T-cell (primary cell): ENCODE results near the gene TES. TPM values are rescaled to one million over a fixed set of nuclear protein-coding genes. Genes with fewer than 3 reads are reported as not detected.

ENCODE experiments used
- ATAC-seq, 4 experiments: fragments of 200-7000 bp in 3 of 4; fragments of 150-1000 bp in 1 of 4; cut with Tn5 transposase; replicated peaks in 1 of 4; 1 replicate in 3 of 4; 2 replicates in 1 of 4; pipeline ENCODE4 v1.10.0; 2021; ENCODE audit warnings: moderate library complexity in 3 of 4, mild to moderate bottlenecking in 2 of 4, moderate number of reproducible peaks in 1 of 4
- CTCF ChIA-PET, 2 donors: fragments of 300-600 bp; sonication (Branson Sonifier 250); formaldehyde crosslinking; loops; one replicate each; lab custom pipeline; 2022; ENCODE audit warnings: antibody characterized with exemption in 2 of 2; lab: Charles Lee
- POLR2A ChIA-PET, 2 donors: fragments of 300-600 bp; sonication (Branson Sonifier 250); formaldehyde crosslinking; loops; one replicate each; lab custom pipeline; 2022; ENCODE audit warnings: antibody characterized with exemption in 2 of 2; lab: Charles Lee
- DNase-seq, 35 experiments: peaks; one replicate each; pipeline versions ENCODE4 v3.0.0 to v3.0.0-alpha.2; 2013 to 2023
- H3K27ac ChIP-seq: one replicate; pipeline ENCODE4 v1.5.1; 2013; ENCODE audit warnings: low read length
- H3K27me3 ChIP-seq, 2 experiments: replicated peaks in 1 of 2; 1 replicate in 1 of 2; 2 replicates in 1 of 2; pipeline versions ENCODE4 v1.6.1 to v1.7.0; 2013; ENCODE audit warnings: low read length in 1 of 2, mixed read lengths in 1 of 2; ENCODE audit not compliant: control insufficient read depth in 2 of 2, insufficient read depth in 2 of 2; ENCODE audit errors: extremely low read depth in 1 of 2
- H3K36me3 ChIP-seq, 2 donors: 1 replicate in 1 of 2; 2 replicates in 1 of 2; pipeline versions ENCODE4 v1.6.1 to v1.7.0; 2013; ENCODE audit warnings: low read length in 1 of 2; ENCODE audit not compliant: control insufficient read depth in 2 of 2, insufficient read depth in 1 of 2; ENCODE audit errors: extremely low read depth in 1 of 2
- H3K4me1 ChIP-seq, 2 experiments: 1 replicate in 1 of 2; 2 replicates in 1 of 2; pipeline versions ENCODE4 v1.6.1 to v1.7.0; 2013; ENCODE audit warnings: low read length in 2 of 2, mixed read lengths in 1 of 2; ENCODE audit not compliant: insufficient read depth in 2 of 2, control insufficient read depth in 1 of 2; ENCODE audit errors: extremely low read depth in 1 of 2
- H3K4me3 ChIP-seq, 2 donors: 1 replicate in 1 of 2; 2 replicates in 1 of 2; pipeline versions ENCODE4 v1.5.1 to v1.7.0; 2013; ENCODE audit warnings: mild to moderate bottlenecking in 2 of 2, low read length in 1 of 2, moderate library complexity in 1 of 2; ENCODE audit not compliant: control insufficient read depth in 1 of 2; ENCODE audit errors: extremely low read depth in 1 of 2
- H3K9me3 ChIP-seq: 2 replicates; pipeline ENCODE4 v1.7.0; 2013
- H3K27ac Mint-ChIP-seq, 2 donors: one replicate each; pipeline ENCODE4 v1.8.0; 2020 to 2021; ENCODE audit warnings: mild to moderate bottlenecking in 2 of 2, mixed read lengths in 2 of 2
- H3K27me3 Mint-ChIP-seq, 2 donors: one replicate each; pipeline ENCODE4 v1.8.0; 2021 to 2022; ENCODE audit warnings: mixed read lengths in 2 of 2
- H3K36me3 Mint-ChIP-seq: one replicate; pipeline ENCODE4 v1.8.0; 2021; ENCODE audit warnings: mixed read lengths
- H3K4me1 Mint-ChIP-seq, 3 donors: one replicate each; pipeline ENCODE4 v1.8.0; 2020 to 2022; ENCODE audit warnings: mixed read lengths in 3 of 3, mild to moderate bottlenecking in 1 of 3
- H3K4me3 Mint-ChIP-seq, 3 donors: one replicate each; pipeline ENCODE4 v1.8.0; 2020 to 2022; ENCODE audit warnings: mild to moderate bottlenecking in 3 of 3, mixed read lengths in 3 of 3, moderate library complexity in 3 of 3
- H3K9me3 Mint-ChIP-seq, 3 donors: one replicate each; pipeline ENCODE4 v1.8.0; 2020 to 2022; ENCODE audit warnings: mixed read lengths in 3 of 3
- WGBS: methylation state at CpG from one replicate; pipeline ENCODE4 v1.1.5; 2013; ENCODE audit warnings: missing lambda C conversion rate; ENCODE audit not compliant: insufficient coverage; 5-methylcytosine and 5-hydroxymethylcytosine counted together
- total RNA-seq, 35 experiments: library from RNA in 6 of 35; stranded (reverse) in 6 of 35; fragments of 120-200 nt in 1 of 35; gene quantifications; one replicate each; pipeline versions ENCODE4 v1.2.1 to v1.2.4 and lab custom pipeline; 2013 to 2026

The TES gene
- total RNA-seq, 5 donors from 2014 or later (not counting 1 experiment from before 2014, with no cell fraction given): 101 to 132 (median 117) TPM

DNA sequence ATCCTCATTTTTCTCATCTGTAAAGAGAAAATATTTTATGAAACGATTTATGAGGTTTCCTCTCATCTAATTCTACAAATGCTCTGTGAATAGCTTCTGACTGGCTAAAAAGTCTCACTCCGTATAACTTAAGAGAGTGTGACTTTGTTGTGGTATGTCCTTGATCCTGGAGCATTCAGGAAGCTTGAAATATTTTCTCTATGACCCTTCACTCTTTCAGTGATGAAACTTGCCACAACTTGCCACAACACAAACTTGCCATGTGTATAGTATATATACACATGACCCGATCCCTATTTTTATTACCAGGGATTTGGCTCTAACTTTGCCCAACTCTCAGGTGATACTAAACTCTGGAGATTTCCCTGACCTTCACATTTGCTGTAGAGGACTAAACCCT is 74.1 kb downstream of the TES start:
- peaks cover 0 to 7% of the 10 kb centered on the region in 2 donors for H3K27me3 Mint-ChIP-seq
- ATAC-seq: no peak
- peaks cover 0 to 3% of the 10 kb centered on the region in 2 experiments for H3K27me3 ChIP-seq
- H3K4me3 ChIP-seq: no peak overlapping the region
- no peak overlapping the region for H3K4me3 Mint-ChIP-seq
- H3K36me3 ChIP-seq: no peaks in the 10 kb centered on the region
- H3K27ac Mint-ChIP-seq: no peak overlapping the region
- H3K4me1 ChIP-seq: no peaks in the 10 kb centered on the region
- ChIA-PET CTCF (no interaction called here), POLR2A (no interaction called here)
- no peak overlapping the region for H3K27ac ChIP-seq
- H3K9me3 Mint-ChIP-seq: no peaks in the 10 kb centered on the region
- no peaks in the 10 kb centered on the region for H3K9me3 ChIP-seq
- H3K4me1 Mint-ChIP-seq: no peaks in the 10 kb centered on the region
- H3K36me3 Mint-ChIP-seq: no peaks in the 10 kb centered on the region
- no CpG with 5 or more reads among the region's 3 CpGs for WGBS
- no peak for DNase-seq

DNA sequence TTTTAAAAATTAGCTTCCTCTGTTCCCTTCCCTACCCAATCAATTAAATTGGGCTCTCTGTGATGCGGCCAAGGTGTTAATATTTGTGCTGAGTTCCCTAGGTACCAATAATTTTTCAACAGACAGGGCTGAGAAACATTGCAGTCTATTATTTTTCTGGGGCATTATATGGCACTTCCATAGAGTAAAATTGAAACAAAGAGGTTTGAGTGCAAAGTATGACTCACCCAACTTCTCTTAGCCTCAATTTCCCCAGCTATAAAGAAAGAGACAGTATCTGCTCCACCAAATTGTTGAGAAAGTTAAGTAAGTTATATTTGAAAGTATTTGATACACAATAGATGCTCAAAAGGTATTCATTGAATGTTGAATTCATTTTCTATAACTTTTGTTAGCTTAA is 74.9 kb downstream of the TES start:
- ChIA-PET POLR2A (interaction anchor here in 1 of 2 donors (0.5 kb wide), 1 partner anchor 157 kb away, joined by 3 read pairs; no protein-coding TSS in a partner anchor), CTCF (interaction anchor here in 1 of 2 donors (0.5 kb wide), 1 partner anchor 139 kb away, joined by 5 read pairs; no protein-coding TSS in a partner anchor)
- H3K27ac Mint-ChIP-seq: no peak overlapping the region
- no peaks in the 10 kb centered on the region for H3K36me3 Mint-ChIP-seq
- no peak overlapping the region for H3K4me3 Mint-ChIP-seq
- Histone ChIP-seq H3K4me1 (no peaks in the 10 kb centered on the region), H3K36me3 (no peaks in the 10 kb centered on the region), H3K4me3 (no peak overlapping the region), H3K9me3 (no peaks in the 10 kb centered on the region), H3K27ac (no peak overlapping the region), H3K27me3 (peaks cover 0 to 3% of the 10 kb centered on the region in 2 experiments)
- ATAC-seq: no peak
- no peaks in the 10 kb centered on the region for H3K9me3 Mint-ChIP-seq
- no CpG with 5 or more reads among the region's 1 CpG for WGBS
- DNase-seq: no peak
- peaks cover 0 to 7% of the 10 kb centered on the region in 2 donors for H3K27me3 Mint-ChIP-seq
- no peaks in the 10 kb centered on the region for H3K4me1 Mint-ChIP-seq

DNA sequence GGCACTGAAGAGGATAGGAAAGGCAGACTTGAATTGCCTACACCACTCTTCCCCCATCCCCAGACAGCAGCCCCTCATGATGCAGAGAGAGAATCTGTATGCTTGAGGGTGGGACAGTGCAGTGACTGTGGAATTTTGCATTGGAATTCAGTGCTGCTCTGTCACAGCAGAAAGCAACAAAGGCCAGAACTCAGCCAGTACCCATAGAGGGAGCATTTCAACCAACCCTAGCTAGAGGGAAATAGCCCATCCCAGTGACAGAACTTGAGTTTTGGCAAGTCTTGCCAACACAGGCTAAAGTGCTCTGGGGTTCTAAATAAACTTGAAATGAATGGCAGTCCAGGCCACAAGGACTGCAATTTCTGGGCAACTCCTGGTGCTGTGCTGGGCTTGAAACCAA is 80.4 kb downstream of the TES start:
- H3K4me1 ChIP-seq: no peaks in the 10 kb centered on the region
- H3K9me3 ChIP-seq: no peaks in the 10 kb centered on the region
- Mint-ChIP-seq H3K4me1 (no peaks in the 10 kb centered on the region), H3K27ac (no peak overlapping the region), H3K27me3 (peaks cover 7 to 21% of the 10 kb centered on the region in 2 donors), H3K4me3 (no peak overlapping the region), H3K9me3 (peaks cover 0 to 16% (median 3%) of the 10 kb centered on the region in 3 donors), H3K36me3 (no peaks in the 10 kb centered on the region)
- peaks cover 0 to 6% of the 10 kb centered on the region in 2 experiments for H3K27me3 ChIP-seq
- ATAC-seq (no peak), DNase-seq (no peak)
- CTCF ChIA-PET: no interaction called here
- H3K36me3 ChIP-seq: no peaks in the 10 kb centered on the region
- POLR2A ChIA-PET: no interaction called here
- H3K4me3 ChIP-seq: no peak overlapping the region
- H3K27ac ChIP-seq: no peak overlapping the region

DNA sequence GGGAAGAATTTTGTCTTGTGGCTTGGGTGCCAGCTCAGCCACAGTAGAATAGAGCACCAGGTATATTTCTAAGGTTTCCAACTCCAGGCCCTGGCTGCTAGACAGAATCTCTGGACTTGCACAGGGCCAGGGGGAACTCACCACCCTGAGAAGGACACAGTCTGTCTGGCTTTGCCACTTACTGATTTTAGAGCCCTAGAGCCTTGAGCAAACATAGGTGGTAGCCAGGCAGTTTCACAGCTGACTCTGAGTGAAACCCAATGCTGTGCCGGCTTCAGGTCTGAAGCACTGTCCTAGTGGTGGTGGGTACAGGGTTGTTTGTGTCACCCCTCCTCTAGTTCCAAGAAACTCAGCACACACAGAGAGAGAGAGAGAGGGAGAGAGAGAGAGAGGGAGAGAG is 81.6 kb downstream of the TES start:
- no CpG with 5 or more reads among the region's 1 CpG for WGBS
- no peaks in the 10 kb centered on the region for H3K36me3 Mint-ChIP-seq
- H3K4me1 Mint-ChIP-seq: no peaks in the 10 kb centered on the region
- Histone ChIP-seq H3K36me3 (no peaks in the 10 kb centered on the region), H3K4me3 (no peak overlapping the region), H3K27ac (no peak overlapping the region), H3K9me3 (no peaks in the 10 kb centered on the region), H3K4me1 (no peaks in the 10 kb centered on the region), H3K27me3 (peaks cover 0 to 6% of the 10 kb centered on the region in 2 experiments)
- H3K4me3 Mint-ChIP-seq: no peak overlapping the region
- ATAC-seq (no peak), DNase-seq (no peak)
- H3K27ac Mint-ChIP-seq: no peak overlapping the region
- ChIA-PET CTCF (no interaction called here), POLR2A (no interaction called here)
- peaks cover 3 to 21% of the 10 kb centered on the region in 2 donors for H3K27me3 Mint-ChIP-seq
- peaks cover 0 to 16% (median 4%) of the 10 kb centered on the region in 3 donors for H3K9me3 Mint-ChIP-seq

DNA sequence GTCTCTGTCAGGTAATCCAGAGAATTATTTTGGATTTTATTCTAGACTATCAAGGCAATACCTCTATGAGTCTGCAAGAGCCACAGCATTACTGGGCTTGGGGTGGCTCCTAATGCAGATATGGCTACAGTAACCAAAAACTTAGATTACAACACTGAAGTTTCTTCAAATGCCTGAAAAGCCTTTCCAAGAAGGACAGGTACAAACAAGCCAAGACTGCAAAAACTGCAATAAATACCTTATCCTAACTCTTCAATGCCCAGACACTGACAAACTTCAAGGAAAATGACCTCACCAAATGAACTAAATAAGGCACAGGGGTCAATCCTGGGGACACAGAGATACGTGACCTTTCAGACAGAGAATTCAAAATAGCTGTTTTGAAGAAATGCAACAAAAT is 82.0 kb downstream of the TES start:
- no peak overlapping the region for H3K4me3 Mint-ChIP-seq

DNA sequence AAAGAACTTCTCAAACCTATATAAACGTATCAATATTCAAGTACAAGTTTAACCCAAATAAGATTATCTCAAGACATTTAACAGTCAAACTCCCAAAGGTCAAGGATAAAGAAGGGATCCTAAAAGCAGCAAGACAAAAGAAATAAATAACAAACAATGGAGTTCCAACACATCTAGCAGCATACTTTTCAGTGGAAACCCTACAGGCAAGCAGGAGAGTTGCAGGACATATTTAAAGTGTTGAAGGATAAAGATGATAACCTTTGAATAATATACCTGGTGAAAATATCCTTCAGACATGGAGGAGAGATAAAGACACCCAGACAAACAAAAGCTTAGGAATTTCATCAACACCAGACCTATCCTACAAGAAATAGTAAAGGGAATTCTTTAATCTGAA is 82.8 kb downstream of the TES start:
- ChIA-PET CTCF (no interaction called here), POLR2A (no interaction called here)
- H3K36me3 Mint-ChIP-seq: no peaks in the 10 kb centered on the region
- H3K4me3 Mint-ChIP-seq: no peak overlapping the region
- H3K27ac Mint-ChIP-seq: no peak overlapping the region
- Histone ChIP-seq H3K36me3 (no peaks in the 10 kb centered on the region), H3K9me3 (no peaks in the 10 kb centered on the region), H3K4me3 (no peak overlapping the region), H3K27ac (no peak overlapping the region), H3K27me3 (peaks cover 0 to 6% of the 10 kb centered on the region in 2 experiments), H3K4me1 (no peaks in the 10 kb centered on the region)
- H3K9me3 Mint-ChIP-seq: peaks cover 0 to 16% (median 4%) of the 10 kb centered on the region in 3 donors
- peaks cover 3 to 21% of the 10 kb centered on the region in 2 donors for H3K27me3 Mint-ChIP-seq
- no peak for ATAC-seq
- H3K4me1 Mint-ChIP-seq: no peaks in the 10 kb centered on the region
- no peak for DNase-seq
- no CpG with 5 or more reads among the region's 1 CpG for WGBS

More for the DNA sequence above, 82.0 kb downstream of the TES start:
- no peaks in the 10 kb centered on the region for H3K9me3 ChIP-seq
- ATAC-seq (no peak), DNase-seq (no peak)
- Mint-ChIP-seq H3K27me3 (peaks cover 3 to 21% of the 10 kb centered on the region in 2 donors), H3K4me1 (no peaks in the 10 kb centered on the region), H3K9me3 (peaks cover 0 to 16% (median 4%) of the 10 kb centered on the region in 3 donors), H3K27ac (no peak overlapping the region), H3K36me3 (no peaks in the 10 kb centered on the region)
- H3K36me3 ChIP-seq: no peaks in the 10 kb centered on the region
- ChIA-PET CTCF (no interaction called here), POLR2A (no interaction called here)
- peaks cover 0 to 6% of the 10 kb centered on the region in 2 experiments for H3K27me3 ChIP-seq
- H3K4me1 ChIP-seq: no peaks in the 10 kb centered on the region
- H3K4me3 ChIP-seq: no peak overlapping the region
- no CpG with 5 or more reads among the region's 1 CpG for WGBS
- H3K27ac ChIP-seq: no peak overlapping the region

DNA sequence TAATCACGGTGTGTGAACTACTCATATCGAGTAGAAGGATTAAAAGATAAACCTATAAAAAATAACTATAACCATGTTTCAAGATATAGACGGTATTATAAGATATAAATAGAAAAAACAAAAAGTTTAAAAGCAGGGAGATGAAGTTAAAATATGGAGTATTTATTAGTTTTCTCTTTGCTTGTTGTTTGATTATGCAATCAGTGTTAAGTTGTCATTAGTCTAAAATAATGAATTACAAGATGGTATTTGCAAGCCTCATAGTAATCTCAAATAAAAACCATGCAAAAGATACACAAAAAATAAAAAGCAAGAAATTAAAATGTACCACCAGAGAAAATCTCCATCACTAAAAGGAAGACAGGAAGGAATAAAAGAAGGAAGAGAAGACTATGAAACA is 83.3 kb downstream of the TES start:
- CTCF ChIA-PET: no interaction called here
- Mint-ChIP-seq H3K9me3 (peaks cover 0 to 20% (median 8%) of the 10 kb centered on the region in 3 donors), H3K27me3 (peaks cover 7 to 21% of the 10 kb centered on the region in 2 donors), H3K27ac (no peak overlapping the region), H3K4me1 (no peaks in the 10 kb centered on the region), H3K4me3 (no peak overlapping the region), H3K36me3 (no peaks in the 10 kb centered on the region)
- WGBS: no CpG with 5 or more reads among the region's 3 CpGs
- POLR2A ChIA-PET: no interaction called here
- Histone ChIP-seq H3K4me3 (no peak overlapping the region), H3K36me3 (no peaks in the 10 kb centered on the region), H3K4me1 (no peaks in the 10 kb centered on the region), H3K27me3 (peaks cover 0 to 6% of the 10 kb centered on the region in 2 experiments), H3K9me3 (no peaks in the 10 kb centered on the region), H3K27ac (no peak overlapping the region)
- ATAC-seq: no peak
- no peak for DNase-seq
